Osteoblast (primary cell): ENCODE measurements around the gene DIAPH2. TPM values are rescaled to one million over a fixed set of nuclear protein-coding genes. Genes with fewer than 3 reads are reported as not detected.

Experiments used
- DNase-seq: peaks from one replicate; pipeline ENCODE4 v3.0.0; 2011; ENCODE audit warnings: low spot score, mixed read lengths; ENCODE audit not compliant: insufficient read length; ENCODE audit errors: missing footprints
- H2AFZ ChIP-seq: 2 replicates; pipeline ENCODE4 v1.6.0; 2011; ENCODE audit warnings: mild to moderate bottlenecking, low read length
- H3K27ac ChIP-seq: 2 replicates; pipeline ENCODE4 v1.5.1; 2011; ENCODE audit warnings: mild to moderate bottlenecking, low read depth, low read length, moderate library complexity
- H3K27me3 ChIP-seq: 2 replicates; pipeline ENCODE4 v1.6.0; 2012; ENCODE audit warnings: mild to moderate bottlenecking, control low read depth, inconsistent platforms, low read length, moderate library complexity; ENCODE audit not compliant: insufficient read depth
- H3K36me3 ChIP-seq: 2 replicates; pipeline ENCODE4 v1.5.1; 2011; ENCODE audit warnings: mild to moderate bottlenecking, low read length, control low read depth, moderate library complexity; ENCODE audit not compliant: insufficient read depth
- H3K4me1 ChIP-seq: 2 replicates; pipeline ENCODE4 v1.5.1; 2011; ENCODE audit warnings: mild to moderate bottlenecking, low read length, control low read depth, moderate library complexity; ENCODE audit not compliant: insufficient read depth
- H3K4me2 ChIP-seq: 2 replicates; pipeline ENCODE4 v1.6.0; 2011; ENCODE audit warnings: mild to moderate bottlenecking, low read length; ENCODE audit not compliant: insufficient read depth
- H3K4me3 ChIP-seq: fragments of 200-600 bp; sonication (generic); 3 replicates; pipeline ENCODE4 v1.5.1; 2012; ENCODE audit warnings: mild to moderate bottlenecking, low read length, inconsistent platforms; ENCODE audit not compliant: insufficient read depth
- H3K79me2 ChIP-seq: 2 replicates; pipeline ENCODE4 v1.6.0; 2012; ENCODE audit warnings: mild to moderate bottlenecking, low read length, control low read depth, inconsistent platforms; ENCODE audit not compliant: insufficient read depth
- H3K9me3 ChIP-seq: 2 replicates; pipeline ENCODE4 v1.5.1; 2011; ENCODE audit warnings: low read depth, low read length, control low read depth
- H4K20me1 ChIP-seq: 2 replicates; pipeline ENCODE4 v1.6.0; 2012; ENCODE audit warnings: mild to moderate bottlenecking, low read length, control low read depth; ENCODE audit not compliant: insufficient read depth
- CTCF ChIP-seq: IDR thresholded peaks from 2 replicates; pipeline ENCODE4 v1.5.1; 2011; ENCODE audit warnings: mild to moderate bottlenecking, low read depth, low read length, moderate library complexity; ENCODE audit errors: extremely low read depth
- total RNA-seq: library from RNA; depleted of rRNA; stranded (reverse); fragments of >200 nt; gene quantifications from 2 replicates; pipeline ENCODE4 v1.2.3, GENCODE V29; 2012

Gene DIAPH2
- total RNA-seq, 1 donor, result 21.0 TPM

GRCh38 chrX:97039363-97040029 lies 354.9 kb downstream of the DIAPH2 start:
- H3K36me3 ChIP-seq, result no peaks in the 10 kb centered on the region
- H3K4me3 ChIP-seq, result peak overlapping the region; percentile 11
- H3K4me2 ChIP-seq, result peak overlapping the region; percentile 52
- DNase-seq, result peak; percentile 55
- no peak overlapping the region for H3K27ac ChIP-seq
- no peak for TF ChIP-seq CTCF
- no peak overlapping the region for H2AFZ ChIP-seq
- H3K27me3 ChIP-seq, result no peaks in the 10 kb centered on the region
- no peaks in the 10 kb centered on the region for H4K20me1 ChIP-seq
- no peaks in the 10 kb centered on the region for H3K79me2 ChIP-seq
- H3K4me1 ChIP-seq, result no peaks in the 10 kb centered on the region
- H3K9me3 ChIP-seq, result no peaks in the 10 kb centered on the region

- no peak overlapping the region for H2AFZ ChIP-seq
- H4K20me1 ChIP-seq, result no peaks in the 10 kb centered on the region
- no peak overlapping the region for H3K4me2 ChIP-seq
- no peak for DNase-seq
- no peak for TF ChIP-seq CTCF
- no peak overlapping the region for H3K4me3 ChIP-seq
- no peaks in the 10 kb centered on the region for H3K79me2 ChIP-seq
- H3K27ac ChIP-seq, result no peak overlapping the region
- no peaks in the 10 kb centered on the region for H3K27me3 ChIP-seq
- H3K36me3 ChIP-seq, result no peaks in the 10 kb centered on the region
- no peaks in the 10 kb centered on the region for H3K4me1 ChIP-seq
- no peaks in the 10 kb centered on the region for H3K9me3 ChIP-seq
Measured at GRCh38 chrX:97045470-97045869, 360.8 kb downstream of the DIAPH2 start.

- H3K4me1 ChIP-seq, result no peaks in the 10 kb centered on the region
- DNase-seq, result no peak
Measured at GRCh38 chrX:97046867-97047266, 362.2 kb downstream of the DIAPH2 start.

GRCh38 chrX:97050392-97050791 lies 365.8 kb downstream of the DIAPH2 start:
- TF ChIP-seq CTCF, result no peak
- Histone ChIP-seq H2AFZ (no peak overlapping the region), H3K4me1 (no peaks in the 10 kb centered on the region), H3K36me3 (no peaks in the 10 kb centered on the region), H3K9me3 (no peaks in the 10 kb centered on the region), H3K79me2 (no peaks in the 10 kb centered on the region), H3K27ac (no peak overlapping the region), H3K27me3 (no peaks in the 10 kb centered on the region), H4K20me1 (no peaks in the 10 kb centered on the region), H3K4me2 (no peak overlapping the region), H3K4me3 (no peak overlapping the region)
- DNase-seq, result no peak

More at GRCh38 chrX:97046867-97047266, 362.2 kb downstream of the DIAPH2 start:
- no peak for TF ChIP-seq CTCF
- Histone ChIP-seq H2AFZ (no peak overlapping the region), H3K9me3 (no peaks in the 10 kb centered on the region), H3K4me3 (no peak overlapping the region), H3K79me2 (no peaks in the 10 kb centered on the region), H3K27me3 (no peaks in the 10 kb centered on the region), H3K4me2 (no peak overlapping the region), H3K36me3 (no peaks in the 10 kb centered on the region), H4K20me1 (no peaks in the 10 kb centered on the region), H3K27ac (no peak overlapping the region)
